Stimulated activated CD8-positive, alpha-beta memory T cell treated with anti-CD3 and anti-CD28 coated beads, Interleukin-7, amount 100 ng/mL, for 1 hour (primary cell): ENCODE data around the gene EP300.

Source experiments
- DNase-seq, 2 donors: peaks; one replicate each; pipeline ENCODE4 v3.0.0-alpha.2; 2020; ENCODE audit warnings: low read depth in 2 of 2

The EP300 gene

GRCh38 chr22:41204992-41205900 is 112.9 kb downstream of the EP300 start, which contains the start of gene L3MBTL2:
L3MBTL2 (plus strand) TSS chr22:41205312; CDS start chr22:41205363, 51 bp downstream.
- peak; percentile 94 to 97 for DNase-seq

- DNase-seq = no peak
Measured at GRCh38 chr22:41206719-41207118, 114.3 kb downstream of the EP300 start.

- DNase-seq = no peak
Measured at GRCh38 chr22:41215409-41215808, 123.0 kb downstream of the EP300 start.

GRCh38 chr22:41215926-41216325 is 123.5 kb downstream of the EP300 start:
- no peak for DNase-seq

- no peak for DNase-seq
Measured at GRCh38 chr22:41216984-41217383, 124.6 kb downstream of the EP300 start.

- no peak for DNase-seq
Measured at GRCh38 chr22:41217553-41218157, 125.3 kb downstream of the EP300 start.

GRCh38 chr22:41222846-41223507 is 130.6 kb downstream of the EP300 start:
- no peak for DNase-seq

GRCh38 chr22:41223535-41223934 is 131.1 kb downstream of the EP300 start:
- no peak for DNase-seq

GRCh38 chr22:41226723-41227655 is 134.6 kb downstream of the EP300 start:
- no peak for DNase-seq

- no peak for DNase-seq
Measured at GRCh38 chr22:41229215-41229614, 136.8 kb downstream of the EP300 start.
